ENCODE measurements around the gene CFD. TPM values are rescaled to one million over a fixed set of nuclear protein-coding genes. Genes with fewer than 3 reads are reported as not detected.
"Not testable (repeated sequence)": the region's sequence is repeated elsewhere in the genome, so short reads cannot be mapped to it uniquely, and the experiment has no call there.

CFD gene
- total RNA-seq, 2 experiments from 2014 or later, result 0.40 to 0.63 TPM

GRCh38 chr19:871446-872265, 12.2 kb downstream of the CFD start:
- Mint-ChIP-seq H3K27me3 (no peaks in the 10 kb centered on the region), H3K9me3 (no peaks in the 10 kb centered on the region), H3K36me3 (peaks cover 9% of the 10 kb centered on the region), H3K4me1 (ENCODE audit: low read depth) (peaks cover 9% of the 10 kb centered on the region), H3K27ac (peak overlapping the region; percentile 42), H3K4me3 (no peak overlapping the region)
- no peak for DNase-seq
- CTCF ChIA-PET, result interaction anchor here (0.8 to 1.2 kb wide), 2 partner anchors 8 to 50 kb away, joined by 3 to 4 read pairs; no protein-coding TSS in a partner anchor
- POLR2A ChIA-PET, result no interaction called here
- intact Hi-C loops (cut with micrococcal nuclease), result loop anchor here (2.0 kb wide), 1 partner anchor 21 kb away; the partner anchor contains the start of genes MED16 and RNU6-9

- DNase-seq, result peak; percentile 88
- no peaks in the 10 kb centered on the region for H3K27me3 Mint-ChIP-seq
- peak overlapping the region; percentile 62 for H3K27ac Mint-ChIP-seq
- peaks cover 9% of the 10 kb centered on the region for H3K4me1 Mint-ChIP-seq (ENCODE audit: low read depth)
- H3K4me3 Mint-ChIP-seq, result peak overlapping the region; percentile 51
- intact Hi-C loops (cut with micrococcal nuclease), result loop anchor here (2.0 kb wide), 1 partner anchor 20 kb away; the partner anchor contains the start of genes MED16 and RNU6-9
- CTCF ChIA-PET, result interaction anchor here (0.8 to 1.2 kb wide), 2 partner anchors 9 to 49 kb away, joined by 3 to 4 read pairs; no protein-coding TSS in a partner anchor
- POLR2A ChIA-PET, result no interaction called here
- no peaks in the 10 kb centered on the region for H3K9me3 Mint-ChIP-seq
- peaks cover 7% of the 10 kb centered on the region for H3K36me3 Mint-ChIP-seq
Observed at GRCh38 chr19:872266-872951, 12.9 kb downstream of the CFD start.

- H3K27me3 Mint-ChIP-seq, result no peaks in the 10 kb centered on the region
- no peaks in the 10 kb centered on the region for H3K9me3 Mint-ChIP-seq
- intact Hi-C loops (cut with micrococcal nuclease), result loop anchor here (2.0 kb wide), 1 partner anchor 20 kb away; the partner anchor contains the start of genes MED16 and RNU6-9
- H3K27ac Mint-ChIP-seq, result no peak overlapping the region
- H3K4me1 Mint-ChIP-seq (ENCODE audit: low read depth), result peaks cover 9% of the 10 kb centered on the region
- H3K36me3 Mint-ChIP-seq, result peaks cover 5% of the 10 kb centered on the region
- CTCF ChIA-PET, result interaction anchor here (1.2 kb wide), 1 partner anchor 49 kb away, joined by 4 read pairs; no protein-coding TSS in a partner anchor
- H3K4me3 Mint-ChIP-seq, result no peak overlapping the region
- POLR2A ChIA-PET, result interaction anchor here (1.4 kb wide), 1 partner anchor 31 kb away, joined by 3 read pairs; no protein-coding TSS in a partner anchor
- peak; percentile 83 for DNase-seq
Observed at GRCh38 chr19:873084-873483, 13.6 kb downstream of the CFD start.

GRCh38 chr19:873561-874041, 14.1 kb downstream of the CFD start:
- ChIA-PET CTCF (no interaction called here), POLR2A (interaction anchor here (1.4 kb wide), 1 partner anchor 30 kb away, joined by 3 read pairs; no protein-coding TSS in a partner anchor)
- H3K36me3 Mint-ChIP-seq, result peaks cover 5% of the 10 kb centered on the region
- no peaks in the 10 kb centered on the region for H3K9me3 Mint-ChIP-seq
- intact Hi-C loops (cut with micrococcal nuclease), result loop anchor here (2.0 kb wide), 1 partner anchor 19 kb away; the partner anchor contains the start of genes MED16 and RNU6-9
- H3K4me3 Mint-ChIP-seq, result no peak overlapping the region
- peaks cover 9% of the 10 kb centered on the region for H3K4me1 Mint-ChIP-seq (ENCODE audit: low read depth)
- no peak overlapping the region for H3K27ac Mint-ChIP-seq
- no peak for DNase-seq
- H3K27me3 Mint-ChIP-seq, result no peaks in the 10 kb centered on the region

GRCh38 chr19:875265-875879, 15.9 kb downstream of the CFD start:
- peaks cover 9% of the 10 kb centered on the region for H3K4me1 Mint-ChIP-seq (ENCODE audit: low read depth)
- H3K27ac Mint-ChIP-seq, result no peak overlapping the region
- intact Hi-C loops (cut with micrococcal nuclease), result no loop called here
- H3K36me3 Mint-ChIP-seq, result peaks cover 3% of the 10 kb centered on the region
- no peaks in the 10 kb centered on the region for H3K9me3 Mint-ChIP-seq
- H3K27me3 Mint-ChIP-seq, result no peaks in the 10 kb centered on the region
- ChIA-PET POLR2A (no interaction called here), CTCF (interaction anchor here (0.9 kb wide), 1 partner anchor 12 kb away, joined by 4 read pairs; no protein-coding TSS in a partner anchor)
- no peak overlapping the region for H3K4me3 Mint-ChIP-seq
- no peak for DNase-seq

- Mint-ChIP-seq H3K27ac (no peak overlapping the region), H3K27me3 (no peaks in the 10 kb centered on the region), H3K36me3 (peaks cover 2% of the 10 kb centered on the region), H3K4me1 (ENCODE audit: low read depth) (peaks cover 9% of the 10 kb centered on the region), H3K9me3 (no peaks in the 10 kb centered on the region), H3K4me3 (no peak overlapping the region)
- no peak for DNase-seq
- CTCF ChIA-PET, result no interaction called here
- intact Hi-C loops (cut with micrococcal nuclease), result no loop called here
- POLR2A ChIA-PET, result no interaction called here
Observed at GRCh38 chr19:876089-876488, 16.6 kb downstream of the CFD start.

GRCh38 chr19:876780-877314, 17.4 kb downstream of the CFD start:
- ChIA-PET POLR2A (no interaction called here), CTCF (no interaction called here)
- no peaks in the 10 kb centered on the region for H3K27me3 Mint-ChIP-seq
- intact Hi-C loops (cut with micrococcal nuclease), result no loop called here
- peaks cover 8% of the 10 kb centered on the region for H3K4me1 Mint-ChIP-seq (ENCODE audit: low read depth)
- H3K4me3 Mint-ChIP-seq, result no peak overlapping the region
- H3K9me3 Mint-ChIP-seq, result no peaks in the 10 kb centered on the region
- H3K36me3 Mint-ChIP-seq, result peaks cover 4% of the 10 kb centered on the region
- no peak overlapping the region for H3K27ac Mint-ChIP-seq
- no peak for DNase-seq

- H3K36me3 Mint-ChIP-seq; DNase-seq; H3K4me1 Mint-ChIP-seq (ENCODE audit: low read depth); H3K4me3 Mint-ChIP-seq; H3K27me3 Mint-ChIP-seq; intact Hi-C loops (cut with micrococcal nuclease); H3K27ac Mint-ChIP-seq; H3K9me3 Mint-ChIP-seq: not testable (repeated sequence)
- ChIA-PET CTCF (interaction anchor here (1.5 kb wide), 1 partner anchor 15 kb away, joined by 5 read pairs; no protein-coding TSS in a partner anchor), POLR2A (interaction anchor here (1.3 kb wide), 1 partner anchor 107 kb away, joined by 3 read pairs; no protein-coding TSS in a partner anchor)
Observed at GRCh38 chr19:877992-878660, 18.7 kb downstream of the CFD start.

GRCh38 chr19:878751-879561, 19.5 kb downstream of the CFD start:
- H3K9me3 Mint-ChIP-seq; H3K27ac Mint-ChIP-seq; intact Hi-C loops (cut with micrococcal nuclease); H3K36me3 Mint-ChIP-seq; H3K4me1 Mint-ChIP-seq (ENCODE audit: low read depth); DNase-seq; H3K4me3 Mint-ChIP-seq; H3K27me3 Mint-ChIP-seq: not testable (repeated sequence)
- ChIA-PET CTCF (interaction anchor here (0.6 to 1.5 kb wide), 4 partner anchors 16 to 625 kb away, joined by 3 to 5 read pairs (median 3); no protein-coding TSS in a partner anchor), POLR2A (interaction anchor here (1.3 kb wide), 1 partner anchor 106 kb away, joined by 3 read pairs; no protein-coding TSS in a partner anchor)

GRCh38 chr19:879711-880438, 20.4 kb downstream of the CFD start:
- intact Hi-C loops (cut with micrococcal nuclease), result no loop called here
- H3K9me3 Mint-ChIP-seq, result no peaks in the 10 kb centered on the region
- ChIA-PET CTCF (interaction anchor here (1.1 to 1.5 kb wide), 2 partner anchors 17 to 25 kb away, joined by 3 to 5 read pairs; no protein-coding TSS in a partner anchor), POLR2A (interaction anchor here (1.3 kb wide), 1 partner anchor 105 kb away, joined by 3 read pairs; no protein-coding TSS in a partner anchor)
- H3K4me1 Mint-ChIP-seq (ENCODE audit: low read depth), result no peaks in the 10 kb centered on the region
- DNase-seq, result no peak
- H3K27me3 Mint-ChIP-seq, result no peaks in the 10 kb centered on the region
- no peak overlapping the region for H3K4me3 Mint-ChIP-seq
- H3K27ac Mint-ChIP-seq, result no peak overlapping the region
- H3K36me3 Mint-ChIP-seq, result peaks cover 6% of the 10 kb centered on the region
